Right ventricle myocardium inferior (tissue), 1 donor: ENCODE data around the gene PRKCA. TPM values are rescaled to one million over a fixed set of nuclear protein-coding genes. Genes with fewer than 3 reads are reported as not detected.
"Not testable (repeated sequence)": the region's sequence is repeated elsewhere in the genome, so short reads cannot be mapped to it uniquely, and the experiment has no call there.

ENCODE experiments used
- ATAC-seq: fragments of 200-7000 bp; cut with Tn5 transposase; one replicate; pipeline ENCODE4 v1.9.1; 2020; ENCODE audit warnings: mild to moderate bottlenecking, moderate library complexity
- DNase-seq: peaks from one replicate; pipeline ENCODE4 v3.0.0; 2021; ENCODE audit errors: missing footprints
- intact Hi-C: fragments of 100-400 bp; cut with DNase I; formaldehyde crosslinking; loops from one replicate; pipeline ENCODE4 v1.11.0; 2022
- total RNA-seq: library from RNA; stranded (reverse); fragmentation: NEBNext Ultra II Directional; extraction: Animal tissue kit (Norgen Biotek cat#: 25700); gene quantifications from one replicate; pipeline ENCODE4 v1.2.1, GENCODE V29; 2021
- donor health status: DM: no; HTN: yes; CAD: no; lungs with severe emphysema.

The PRKCA gene
- total RNA-seq, 1 donor from 2014 or later: 6.9 TPM

DNA sequence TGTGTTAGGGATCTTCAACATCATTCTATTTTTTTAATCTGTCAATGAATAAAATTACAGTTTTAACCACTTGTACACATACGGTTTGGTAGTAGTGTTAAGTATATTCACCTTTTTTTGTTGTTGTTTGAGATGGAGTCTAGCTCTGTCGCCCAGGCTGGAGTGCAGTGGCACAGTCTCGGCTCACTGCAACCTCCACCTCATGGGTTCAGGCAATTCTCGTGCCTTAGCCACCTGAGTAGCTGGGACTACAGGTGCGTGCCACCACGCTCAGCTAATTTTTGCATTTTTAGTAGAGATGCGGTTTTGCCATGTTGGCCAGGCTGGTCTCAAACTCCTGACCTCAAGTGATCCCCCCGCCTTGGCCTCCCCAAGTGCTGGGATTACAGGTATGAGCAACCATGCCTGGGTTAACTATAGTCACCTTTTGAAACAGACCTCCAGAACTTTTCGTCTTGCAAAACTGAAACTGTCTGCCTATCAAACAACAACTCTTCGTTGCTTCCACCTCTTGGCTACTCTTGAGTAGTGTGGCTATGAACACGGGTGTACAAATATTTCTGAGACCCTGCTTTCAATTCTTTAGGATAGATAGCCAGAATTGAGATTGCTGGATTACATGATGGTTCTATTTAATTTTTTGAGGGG is 97.8 kb downstream of the PRKCA start:
- ATAC-seq, DNase-seq, intact Hi-C loops: not testable (repeated sequence)

DNA sequence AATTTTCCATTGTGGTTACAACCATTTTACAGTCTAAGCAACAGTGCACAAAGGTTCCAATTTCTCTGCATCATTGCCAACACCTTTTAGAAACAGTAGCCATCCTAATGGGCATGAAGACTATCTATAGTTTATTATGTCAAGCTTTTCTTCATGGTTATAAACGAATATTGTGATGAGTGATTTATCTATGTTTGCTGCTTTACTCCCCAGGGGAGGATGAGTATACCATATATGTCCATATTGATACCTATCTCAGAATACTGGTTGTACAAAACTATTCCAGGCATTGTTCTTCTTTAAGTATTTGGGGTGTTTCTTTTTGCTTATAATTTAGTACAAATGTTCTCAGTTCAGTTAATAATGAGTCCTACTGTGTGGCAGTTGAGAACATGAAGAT is 98.3 kb downstream of the PRKCA start:
- intact Hi-C loops: no loop called here
- DNase-seq: no peak
- no peak for ATAC-seq

DNA sequence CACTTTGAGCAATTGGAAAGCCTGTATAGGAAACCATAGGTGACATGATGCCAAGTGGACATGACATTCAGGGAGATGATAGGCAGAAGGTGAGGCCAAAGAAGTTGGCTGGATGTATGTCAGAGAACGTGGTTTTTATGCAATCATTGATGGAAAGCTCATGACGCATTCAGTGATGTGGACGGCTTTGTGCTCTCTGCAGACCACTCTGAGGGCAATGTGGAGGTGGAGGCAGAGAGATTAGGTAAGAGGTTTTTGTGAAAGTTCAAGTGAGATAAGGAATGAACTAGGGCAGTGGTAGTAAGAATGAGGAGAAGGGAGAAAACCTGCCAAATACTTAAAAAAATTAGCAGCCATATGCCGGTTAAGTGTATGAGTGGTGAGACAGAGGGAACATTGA is 99.0 kb downstream of the PRKCA start:
- DNase-seq: no peak
- no peak for ATAC-seq
- intact Hi-C loops: no loop called here

GRCh38 chr17:66403846-66404556 is 101.6 kb downstream of the PRKCA start:
- ATAC-seq (no peak), DNase-seq (no peak)
- intact Hi-C loops: no loop called here

DNA sequence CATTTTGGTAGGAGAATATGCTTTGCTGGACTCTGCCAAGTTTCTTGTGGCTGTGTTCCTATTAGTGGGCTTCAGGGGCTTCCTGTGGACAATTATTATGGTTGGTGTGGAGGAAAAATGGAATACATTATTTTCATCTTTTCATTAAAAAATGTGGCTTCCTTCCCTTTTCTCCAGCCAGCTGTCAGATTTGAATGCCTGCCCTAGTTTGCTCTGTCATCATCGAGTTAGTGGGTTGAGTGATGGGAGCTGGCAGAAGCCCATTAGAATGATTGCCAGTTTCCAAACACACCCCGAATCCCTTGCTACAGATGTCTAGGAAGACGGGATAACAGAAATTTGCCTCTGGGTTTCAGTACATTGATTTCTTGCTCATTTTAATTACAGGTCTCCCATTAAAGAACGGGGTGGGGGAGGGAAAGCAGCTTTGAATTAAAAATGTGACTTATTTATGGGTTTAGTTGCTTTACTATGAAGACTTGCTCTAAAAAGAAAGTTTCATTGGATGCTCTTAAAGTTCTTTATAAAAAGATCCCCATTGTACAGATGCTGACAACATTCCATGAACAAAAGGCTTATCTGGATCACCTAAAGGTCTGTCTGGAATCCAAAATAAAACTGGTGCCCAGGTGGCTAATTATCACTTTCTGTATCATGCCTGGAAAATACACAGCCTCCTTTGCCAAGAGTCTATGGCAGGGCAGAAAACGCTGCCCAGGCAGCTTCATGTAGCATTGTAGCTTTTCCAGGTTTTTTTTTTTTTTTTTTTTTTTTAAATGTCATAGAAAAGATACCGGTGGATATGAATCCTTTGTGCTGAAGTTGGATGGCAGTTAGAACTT is 103.6 kb downstream of the PRKCA start:
- intact Hi-C loops: no loop called here
- ATAC-seq (no peak), DNase-seq (no peak)

GRCh38 chr17:66406701-66407644 is 104.6 kb downstream of the PRKCA start:
- intact Hi-C loops: no loop called here
- no peak for ATAC-seq
- no peak for DNase-seq

DNA sequence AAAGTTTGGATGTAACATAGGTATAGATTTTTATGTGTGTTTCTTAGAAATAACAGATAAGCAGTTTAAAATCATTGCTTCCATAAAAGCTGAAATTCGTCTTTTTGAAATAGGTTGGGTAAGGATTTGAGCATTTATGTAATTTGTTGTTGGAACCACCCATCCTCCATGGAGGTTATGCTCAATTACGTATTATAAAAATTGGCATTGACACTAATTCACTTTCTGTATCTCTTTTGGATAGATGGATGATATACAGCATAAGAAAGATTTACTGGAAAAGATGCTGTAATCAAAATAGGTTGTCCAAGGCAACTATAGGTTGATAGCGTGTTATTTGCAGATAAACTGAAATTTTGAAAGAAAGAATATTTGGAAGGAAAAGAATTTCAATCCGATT is 105.5 kb downstream of the PRKCA start:
- ATAC-seq (no peak), DNase-seq (no peak)
- intact Hi-C loops: no loop called here

GRCh38 chr17:66411520-66411919 is 109.1 kb downstream of the PRKCA start:
- ATAC-seq: no peak
- no peak for DNase-seq
- intact Hi-C loops: no loop called here

DNA sequence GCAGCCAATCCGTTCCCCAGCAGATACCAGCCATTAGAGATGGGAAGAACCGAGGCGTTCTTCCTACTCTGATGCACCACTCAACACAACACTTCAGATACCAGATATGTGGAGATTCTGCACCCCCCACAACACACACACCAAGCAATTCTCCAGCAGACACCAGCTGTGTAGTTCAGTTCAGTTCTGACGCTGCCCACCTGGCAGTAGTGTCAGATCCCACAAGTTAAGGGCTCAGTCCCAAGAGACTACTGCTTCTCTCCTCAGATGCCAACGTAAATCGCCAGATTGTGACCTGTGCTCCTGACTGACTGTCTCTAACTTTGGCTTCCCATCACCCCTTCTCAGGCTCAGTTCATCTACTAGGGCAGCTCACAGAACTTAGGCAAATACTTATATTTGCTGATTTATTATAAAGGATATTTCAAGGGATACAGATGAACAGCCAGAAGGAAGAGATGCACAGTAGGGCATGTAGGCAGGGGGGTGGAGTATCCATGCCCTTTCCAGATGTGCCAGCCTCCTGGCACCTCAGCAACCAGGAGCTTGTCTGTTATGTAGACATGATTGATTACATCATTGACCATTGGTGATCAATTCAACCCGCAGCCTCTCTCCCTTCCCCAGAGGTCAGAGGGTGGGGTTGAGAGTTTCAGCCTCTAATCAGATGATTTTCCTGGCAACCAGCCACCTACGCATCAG is 110.6 kb downstream of the PRKCA start:
- intact Hi-C loops: no loop called here
- ATAC-seq (no peak), DNase-seq (no peak)

DNA sequence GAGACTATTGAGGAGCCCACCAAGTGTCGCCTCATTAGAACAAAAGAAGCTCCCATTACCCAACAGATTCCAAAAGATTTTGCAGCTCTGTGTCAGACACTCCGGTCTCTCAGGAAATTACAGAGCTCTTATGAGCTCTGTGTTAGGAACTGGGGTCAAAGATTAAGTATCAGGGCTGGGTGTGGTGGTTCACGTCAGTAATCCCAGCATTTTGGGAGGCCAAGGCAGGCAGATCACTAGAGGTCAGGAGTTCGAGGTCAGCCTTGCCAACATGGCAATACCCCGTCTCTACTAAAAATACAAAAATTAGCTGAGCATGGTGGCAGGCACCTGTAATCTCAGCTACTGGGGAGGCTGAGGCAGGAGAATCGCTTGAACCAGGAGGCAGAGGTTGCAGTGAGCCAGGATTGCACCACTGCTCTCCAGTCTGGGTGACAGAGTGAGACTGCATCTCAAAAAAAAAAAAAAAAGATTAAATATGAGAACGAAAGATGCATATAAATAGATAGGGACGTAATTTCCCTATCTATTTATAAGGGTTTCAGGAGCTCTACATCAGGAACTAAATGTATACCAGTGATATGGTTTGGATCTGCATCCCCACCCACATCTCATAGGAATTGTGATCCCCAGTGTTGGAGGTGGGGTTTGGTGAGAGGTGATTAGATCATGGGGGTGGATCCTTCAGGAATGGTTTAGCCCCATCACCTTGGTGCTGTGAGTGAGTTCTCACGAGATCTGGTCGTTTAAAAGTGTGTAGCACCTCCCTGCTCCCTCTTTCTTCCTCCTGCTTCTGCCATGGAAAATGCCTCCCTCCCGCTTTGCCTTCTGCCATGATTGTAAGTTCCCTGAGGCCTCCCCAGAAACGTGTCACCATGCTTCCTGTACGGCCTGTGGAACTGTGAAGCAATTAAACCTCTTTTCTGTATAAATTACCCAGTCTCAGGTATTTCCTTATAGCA is 111.4 kb downstream of the PRKCA start:
- DNase-seq (no peak), ATAC-seq (no peak)
- intact Hi-C loops: no loop called here

- DNase-seq: no peak
- intact Hi-C loops: no loop called here
These were observed 112.3 kb downstream of the PRKCA start for GRCh38 chr17:66414561-66415175.

DNA sequence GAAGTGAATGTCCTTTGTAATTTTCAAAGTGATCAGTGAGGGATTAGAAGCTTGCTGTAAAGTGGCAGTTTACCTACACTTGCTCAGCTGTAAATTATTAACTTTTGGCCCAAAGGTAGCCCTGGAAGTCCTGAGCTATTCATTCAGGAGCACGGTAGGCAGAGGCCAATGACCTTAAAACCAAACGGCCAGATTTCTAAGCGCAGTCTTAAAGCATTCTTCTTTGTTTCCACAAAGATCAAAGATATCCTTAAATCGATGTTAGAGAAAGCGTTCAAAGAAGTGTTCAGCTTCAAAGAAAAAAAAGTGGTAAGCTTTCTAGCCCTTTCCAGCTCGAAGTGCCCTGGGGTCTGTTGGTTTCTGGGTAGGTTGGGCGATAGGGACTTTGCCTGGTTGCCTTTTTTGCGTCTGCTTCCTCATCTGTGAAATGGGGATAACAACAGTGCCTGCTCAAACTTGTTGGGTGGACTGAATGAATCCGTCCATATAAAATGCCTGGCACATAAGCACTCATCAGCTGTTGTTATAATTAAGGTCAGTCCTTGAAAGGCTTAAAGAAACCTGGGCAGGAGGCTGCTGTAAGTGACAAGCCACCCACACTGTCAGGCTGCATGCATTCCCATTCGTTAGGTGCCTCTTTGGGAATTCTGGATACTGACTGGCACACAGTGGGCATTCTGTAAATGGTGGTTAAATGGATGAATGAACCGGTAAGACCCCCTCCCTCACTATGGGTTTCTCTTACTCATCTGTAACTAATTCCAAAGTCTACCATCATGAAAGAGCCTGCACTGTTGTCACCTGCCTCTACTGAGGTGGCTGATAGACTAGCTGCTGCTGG is 113.2 kb downstream of the PRKCA start:
- ATAC-seq (no peak), DNase-seq (no peak)
- intact Hi-C loops: no loop called here

More at GRCh38 chr17:66414561-66415175, 112.3 kb downstream of the PRKCA start:
- ATAC-seq: no peak

DNA sequence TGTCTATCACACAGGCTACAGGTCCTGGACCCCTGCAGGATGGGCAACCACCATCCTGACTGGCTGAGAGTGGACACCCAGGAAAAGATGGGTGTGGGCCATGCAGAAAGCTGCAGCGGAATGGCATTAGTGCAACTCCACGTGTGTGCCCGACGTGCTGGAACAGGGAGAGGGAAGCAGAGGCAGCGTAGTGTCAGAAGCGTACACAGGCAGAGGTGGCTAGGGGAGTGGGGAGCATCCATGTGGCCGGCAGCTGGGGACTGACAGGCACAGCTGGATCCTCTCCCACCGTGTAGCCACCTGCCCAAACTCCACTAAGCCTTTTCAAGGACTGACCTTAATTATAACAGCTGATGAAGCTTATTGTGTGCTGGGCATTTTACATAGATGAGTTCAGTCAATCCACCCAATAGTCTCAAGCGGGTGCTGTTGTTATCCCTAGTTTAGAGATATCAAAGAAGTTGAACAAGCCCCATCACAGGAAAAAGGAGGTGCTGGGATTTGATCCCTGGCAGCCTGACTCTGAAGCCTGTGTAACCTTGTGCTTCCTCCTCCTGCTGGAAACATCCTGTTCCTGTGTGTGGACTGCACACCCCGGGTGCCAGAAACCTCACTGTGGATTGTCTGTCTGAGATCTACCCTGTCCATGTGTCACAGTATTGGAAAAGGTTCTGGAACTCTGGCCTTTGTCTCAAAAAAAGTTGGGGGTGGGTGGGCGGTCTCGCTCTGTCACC is 114.0 kb downstream of the PRKCA start:
- no peak for ATAC-seq
- DNase-seq: no peak
- intact Hi-C loops: no loop called here

- intact Hi-C loops: no loop called here
- no peak for DNase-seq
- ATAC-seq: no peak
These were observed 114.9 kb downstream of the PRKCA start for GRCh38 chr17:66417300-66417719.

- intact Hi-C loops: no loop called here
- peak; percentile 31 for ATAC-seq
- no peak for DNase-seq
These were observed 118.6 kb downstream of the PRKCA start for GRCh38 chr17:66420961-66421371.
